TTC549 (cell line): ENCODE measurements around the gene PCSK5.

Experiments used
- FAIRE-seq: peaks from 2 replicates; lab custom pipeline; 2012; peaks lifted over from hg19 to GRCh38; lab: Jason Lieb, UNC

The PCSK5 gene

GRCh38 chr9:76363032-76363395, 472.5 kb downstream of the PCSK5 start:
- FAIRE-seq, result no peak

GRCh38 chr9:76365028-76365427, 474.6 kb downstream of the PCSK5 start:
- FAIRE-seq, result no peak

- no peak for FAIRE-seq
These were observed 475.8 kb downstream of the PCSK5 start for GRCh38 chr9:76366275-76366674.

GRCh38 chr9:76369583-76369982, 479.1 kb downstream of the PCSK5 start:
- no peak for FAIRE-seq

- no peak for FAIRE-seq
These were observed 480.0 kb downstream of the PCSK5 start for GRCh38 chr9:76370396-76371023.

GRCh38 chr9:76371901-76372300, 481.4 kb downstream of the PCSK5 start:
- no peak for FAIRE-seq

- FAIRE-seq, result no peak
These were observed 481.9 kb downstream of the PCSK5 start for GRCh38 chr9:76372336-76372735.

- no peak for FAIRE-seq
These were observed 482.8 kb downstream of the PCSK5 start for GRCh38 chr9:76373173-76373783.

- no peak for FAIRE-seq
These were observed 483.5 kb downstream of the PCSK5 start for GRCh38 chr9:76373784-76374474.

GRCh38 chr9:76374783-76375559, 484.5 kb downstream of the PCSK5 start:
- FAIRE-seq, result no peak

- no peak for FAIRE-seq
These were observed 487.3 kb downstream of the PCSK5 start for GRCh38 chr9:76377791-76378190.

GRCh38 chr9:76378367-76379073, 488.0 kb downstream of the PCSK5 start:
- FAIRE-seq, result no peak

- FAIRE-seq, result no peak
These were observed 489.0 kb downstream of the PCSK5 start for GRCh38 chr9:76379494-76379893.

- no peak for FAIRE-seq
These were observed 500.2 kb downstream of the PCSK5 start for GRCh38 chr9:76390656-76391055.

- no peak for FAIRE-seq
These were observed 503.9 kb downstream of the PCSK5 start, which contains the start of gene RFK for GRCh38 chr9:76394195-76394959. Gene RFK, minus strand, starts transcription at chr9:76394426. Its CDS starts 255 bp downstream, at chr9:76394171.

GRCh38 chr9:76394960-76395252, 504.4 kb downstream of the PCSK5 start:
- FAIRE-seq, result no peak

GRCh38 chr9:76395381-76395780, 504.9 kb downstream of the PCSK5 start:
- FAIRE-seq, result no peak

- FAIRE-seq, result no peak
These were observed 505.7 kb downstream of the PCSK5 start for GRCh38 chr9:76396144-76396543.

GRCh38 chr9:76396597-76396996, 506.1 kb downstream of the PCSK5 start:
- no peak for FAIRE-seq

- no peak for FAIRE-seq
These were observed 509.4 kb downstream of the PCSK5 start for GRCh38 chr9:76399856-76400255.

- no peak for FAIRE-seq
These were observed 510.1 kb downstream of the PCSK5 start for GRCh38 chr9:76400534-76401096.
